Calu3 (cell line): ENCODE results near the gene SLC36A4. TPM values are rescaled to one million over a fixed set of nuclear protein-coding genes. Genes with fewer than 3 reads are reported as not detected.
"Not testable (repeated sequence)": the region's sequence is repeated elsewhere in the genome, so short reads cannot be mapped to it uniquely, and the experiment has no call there.

ENCODE experiments used
- BruUV-seq: library from RNA; stranded (reverse); fragments of 400-500 nt; replicated peaks from 2 replicates; lab custom pipeline; 2021; lab: Mats Ljungman, UMichigan
- CTCF ChIA-PET: fragments of 300-600 bp; sonication (Branson Sonifier 250); formaldehyde crosslinking; loops from one replicate; lab custom pipeline; 2022; ENCODE audit warnings: antibody characterized with exemption; lab: Charles Lee
- DNase-seq: peaks from one replicate; pipeline ENCODE4 v3.0.0; 2022
- H3K27ac Mint-ChIP-seq: one replicate; pipeline ENCODE4 v1.8.0; 2022; ENCODE audit warnings: mixed read lengths; ENCODE audit not compliant: unreplicated experiment
- H3K27me3 Mint-ChIP-seq: one replicate; pipeline ENCODE4 v1.8.0; 2022; ENCODE audit warnings: mixed read lengths; ENCODE audit not compliant: unreplicated experiment
- H3K36me3 Mint-ChIP-seq: one replicate; pipeline ENCODE4 v1.8.0; 2022; ENCODE audit warnings: mild to moderate bottlenecking, moderate library complexity, mixed read lengths; ENCODE audit not compliant: insufficient read depth, unreplicated experiment
- H3K4me1 Mint-ChIP-seq: one replicate; pipeline ENCODE4 v1.8.0; 2022; ENCODE audit warnings: mild to moderate bottlenecking, low read depth, mixed read lengths; ENCODE audit not compliant: unreplicated experiment
- H3K4me3 Mint-ChIP-seq: one replicate; pipeline ENCODE4 v1.8.0; 2022; ENCODE audit warnings: mild to moderate bottlenecking, low read depth, moderate library complexity, mixed read lengths; ENCODE audit not compliant: unreplicated experiment
- H3K9me3 Mint-ChIP-seq: one replicate; pipeline ENCODE4 v1.8.0; 2022; ENCODE audit warnings: low read depth, mixed read lengths; ENCODE audit not compliant: unreplicated experiment
- intact Hi-C: fragments of 100-400 bp; cut with micrococcal nuclease; formaldehyde crosslinking; loops from one replicate; pipeline ENCODE4 v1.10.0; 2022; ENCODE audit not compliant: unreplicated experiment
- total RNA-seq: library from RNA; stranded (reverse); gene quantifications from 2 replicates; pipeline ENCODE4 v1.2.3, GENCODE V29; 2022
- TF ChIP-seq, protein P1 (sequence below): fragments of 200-600 bp; IDR thresholded peaks from one replicate; pipeline ENCODE4 v1.8.0; 2022; ENCODE audit warnings: antibody characterized with exemption; ENCODE audit not compliant: unreplicated experiment

The SLC36A4 gene
- total RNA-seq, 1 experiment from 2014 or later, result 12.4 TPM

DNA sequence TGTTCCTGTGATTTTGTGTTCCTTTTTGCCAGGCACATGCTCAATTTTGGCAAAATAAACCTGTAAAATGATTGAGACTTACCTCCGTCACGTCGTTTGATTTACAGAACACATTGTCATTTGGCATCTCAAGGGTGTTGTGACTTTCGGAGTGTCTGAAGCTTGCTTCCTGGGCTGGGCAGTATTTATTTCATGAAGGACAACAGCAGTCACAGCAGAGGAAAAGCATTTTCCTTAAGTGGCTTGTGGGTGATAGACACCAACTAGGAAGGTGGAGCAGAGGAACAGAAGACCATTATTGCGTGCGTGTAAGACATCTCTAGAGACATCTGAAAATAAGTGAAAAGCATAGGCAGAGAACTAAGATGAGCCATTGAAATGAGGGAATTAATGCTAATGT lies 80.2 kb downstream of the SLC36A4 start:
- H3K4me3 Mint-ChIP-seq, result no peak overlapping the region
- H3K36me3 Mint-ChIP-seq, result no peaks in the 10 kb centered on the region
- H3K4me1 Mint-ChIP-seq, result no peaks in the 10 kb centered on the region
- no peak for DNase-seq
- H3K9me3 Mint-ChIP-seq, result peaks cover 3% of the 10 kb centered on the region
- TF ChIP-seq, protein P1, sequence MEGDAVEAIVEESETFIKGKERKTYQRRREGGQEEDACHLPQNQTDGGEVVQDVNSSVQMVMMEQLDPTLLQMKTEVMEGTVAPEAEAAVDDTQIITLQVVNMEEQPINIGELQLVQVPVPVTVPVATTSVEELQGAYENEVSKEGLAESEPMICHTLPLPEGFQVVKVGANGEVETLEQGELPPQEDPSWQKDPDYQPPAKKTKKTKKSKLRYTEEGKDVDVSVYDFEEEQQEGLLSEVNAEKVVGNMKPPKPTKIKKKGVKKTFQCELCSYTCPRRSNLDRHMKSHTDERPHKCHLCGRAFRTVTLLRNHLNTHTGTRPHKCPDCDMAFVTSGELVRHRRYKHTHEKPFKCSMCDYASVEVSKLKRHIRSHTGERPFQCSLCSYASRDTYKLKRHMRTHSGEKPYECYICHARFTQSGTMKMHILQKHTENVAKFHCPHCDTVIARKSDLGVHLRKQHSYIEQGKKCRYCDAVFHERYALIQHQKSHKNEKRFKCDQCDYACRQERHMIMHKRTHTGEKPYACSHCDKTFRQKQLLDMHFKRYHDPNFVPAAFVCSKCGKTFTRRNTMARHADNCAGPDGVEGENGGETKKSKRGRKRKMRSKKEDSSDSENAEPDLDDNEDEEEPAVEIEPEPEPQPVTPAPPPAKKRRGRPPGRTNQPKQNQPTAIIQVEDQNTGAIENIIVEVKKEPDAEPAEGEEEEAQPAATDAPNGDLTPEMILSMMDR, result no peak
- H3K27me3 Mint-ChIP-seq, result peaks cover 11% of the 10 kb centered on the region
- no TSS peak for BruUV-seq
- intact Hi-C loops, result no loop called here
- no peak overlapping the region for H3K27ac Mint-ChIP-seq
- CTCF ChIA-PET, result no interaction called here

DNA sequence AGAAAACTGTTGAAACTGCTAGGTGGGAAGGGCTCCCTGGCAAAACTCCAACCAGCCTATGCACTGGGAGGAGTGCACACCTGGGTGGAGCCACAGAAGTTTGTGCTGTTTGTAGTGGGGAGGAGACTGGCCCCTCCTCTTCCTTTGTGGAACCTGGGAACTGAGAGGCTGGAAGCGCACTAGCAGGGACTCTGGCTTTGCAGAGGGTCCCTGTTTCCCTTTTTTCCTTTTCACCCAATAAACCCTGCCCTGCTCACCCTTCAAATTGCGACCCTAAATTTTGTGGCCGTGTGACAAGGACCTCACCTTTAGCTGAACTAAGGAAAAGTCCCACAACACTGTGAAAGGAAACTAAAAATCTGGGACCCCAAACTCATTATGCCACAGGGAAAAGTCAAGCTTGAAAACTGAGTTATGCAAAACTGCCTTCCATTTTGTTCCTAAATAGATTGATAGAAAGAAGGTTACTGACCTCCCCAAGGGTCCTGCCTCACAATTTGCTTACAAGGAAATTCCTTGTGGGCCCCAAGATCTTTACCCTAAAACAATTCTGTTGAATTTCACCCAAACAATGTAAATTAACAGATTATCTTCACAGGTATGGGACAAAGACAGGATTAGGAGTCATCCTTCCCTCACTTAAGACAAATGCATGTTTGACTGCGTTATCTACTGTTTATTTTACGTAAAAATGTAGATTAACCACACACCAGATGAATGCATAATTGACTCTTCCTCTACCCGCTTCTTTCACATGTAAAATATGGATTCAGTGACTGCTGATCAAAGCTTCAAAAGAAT lies 81.0 kb downstream of the SLC36A4 start:
- Mint-ChIP-seq H3K27ac (no peak overlapping the region), H3K27me3 (peaks cover 11% of the 10 kb centered on the region), H3K4me3 (no peak overlapping the region), H3K36me3 (no peaks in the 10 kb centered on the region), H3K4me1 (no peaks in the 10 kb centered on the region), H3K9me3 (peaks cover 3% of the 10 kb centered on the region)
- no TSS peak for BruUV-seq
- intact Hi-C loops, result no loop called here
- DNase-seq, result peak; percentile 1
- TF ChIP-seq, protein P1, result no peak
- CTCF ChIA-PET, result no interaction called here

DNA sequence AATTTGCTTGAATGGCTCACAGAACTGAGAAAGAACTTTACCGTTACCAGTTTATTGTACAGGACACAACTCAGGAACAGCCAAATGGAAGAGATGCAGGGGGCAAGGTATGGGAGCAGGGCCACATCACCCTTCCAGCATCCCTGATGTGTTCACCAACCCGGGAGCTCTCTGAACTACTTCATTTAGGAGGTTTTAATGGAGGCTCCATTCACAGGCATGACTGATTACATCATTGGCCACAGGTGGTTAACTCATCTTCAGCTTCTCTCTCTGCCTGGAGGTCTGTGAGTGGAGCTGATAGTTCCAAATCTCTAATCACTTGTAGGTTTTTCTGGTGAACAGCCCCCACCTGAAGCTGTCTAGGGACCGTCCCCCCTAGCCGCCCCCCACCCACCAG lies 83.5 kb downstream of the SLC36A4 start:
- H3K27ac Mint-ChIP-seq, result no peak overlapping the region
- peaks cover 5% of the 10 kb centered on the region for H3K9me3 Mint-ChIP-seq
- peaks cover 7% of the 10 kb centered on the region for H3K27me3 Mint-ChIP-seq
- H3K4me1 Mint-ChIP-seq, result no peaks in the 10 kb centered on the region
- H3K4me3 Mint-ChIP-seq, result no peak overlapping the region
- intact Hi-C loops, result no loop called here
- BruUV-seq, result no TSS peak
- CTCF ChIA-PET, result no interaction called here
- TF ChIP-seq, protein P1, result no peak
- no peak for DNase-seq
- no peaks in the 10 kb centered on the region for H3K36me3 Mint-ChIP-seq

DNA sequence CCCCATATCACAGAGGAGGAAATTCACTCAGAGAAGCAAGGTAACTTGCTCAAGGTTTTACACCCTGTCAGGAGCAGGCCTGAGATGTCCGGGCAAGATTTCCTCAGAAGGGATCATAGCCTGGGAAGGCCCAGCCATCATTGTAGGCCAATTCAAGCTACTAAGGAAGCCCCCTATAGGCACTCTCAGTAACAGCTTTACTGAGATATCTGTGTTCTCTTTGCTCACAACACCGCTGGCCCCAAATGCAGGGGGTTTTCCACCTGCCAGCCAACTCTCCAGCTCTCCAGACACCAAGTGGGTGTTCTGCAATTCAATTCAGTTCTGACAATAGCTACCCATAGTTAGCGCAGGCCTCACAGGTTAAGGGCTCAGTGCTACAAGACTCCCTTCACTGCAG lies 84.0 kb downstream of the SLC36A4 start:
- TF ChIP-seq, protein P1, result no peak
- DNase-seq, result no peak
- H3K4me1 Mint-ChIP-seq, result no peaks in the 10 kb centered on the region
- no TSS peak for BruUV-seq
- CTCF ChIA-PET, result no interaction called here
- no peaks in the 10 kb centered on the region for H3K36me3 Mint-ChIP-seq
- peaks cover 2% of the 10 kb centered on the region for H3K27me3 Mint-ChIP-seq
- intact Hi-C loops, result no loop called here
- no peak overlapping the region for H3K4me3 Mint-ChIP-seq
- no peak overlapping the region for H3K27ac Mint-ChIP-seq
- peaks cover 3% of the 10 kb centered on the region for H3K9me3 Mint-ChIP-seq

DNA sequence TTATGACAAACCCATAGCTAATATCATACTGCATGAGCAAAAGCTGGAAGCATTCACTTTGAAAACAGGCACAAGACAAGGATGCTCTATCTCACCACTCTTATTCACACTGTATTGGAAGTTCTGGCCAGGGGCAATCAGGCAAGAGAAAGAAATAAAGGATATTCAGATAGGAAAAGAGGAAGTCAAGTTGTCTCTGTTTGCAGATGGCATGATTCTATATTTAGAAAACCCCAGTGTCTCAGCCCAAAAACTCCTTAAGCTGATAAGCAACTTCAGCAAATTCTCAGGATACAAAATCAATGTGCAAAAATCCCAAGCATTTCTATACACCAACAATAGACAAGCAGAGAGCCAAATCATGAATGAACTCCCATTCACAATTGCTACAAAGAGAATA lies 86.6 kb downstream of the SLC36A4 start:
- H3K36me3 Mint-ChIP-seq, H3K27me3 Mint-ChIP-seq, BruUV-seq, H3K4me1 Mint-ChIP-seq, intact Hi-C loops, CTCF ChIA-PET, H3K4me3 Mint-ChIP-seq, DNase-seq, H3K9me3 Mint-ChIP-seq, H3K27ac Mint-ChIP-seq: not testable (repeated sequence)
